Loucy (cell line): ENCODE results near the gene SAMD14.

Experiments used
- H2AFZ ChIP-seq: fragments of 200-600 bp; sonication (generic); 2 replicates; pipeline ENCODE4 v1.6.0; 2016; ENCODE audit warnings: antibody characterized with exemption, mild to moderate bottlenecking, low read length, moderate library complexity
- H3F3A ChIP-seq: fragments of 200-600 bp; 2 replicates; pipeline ENCODE4 v1.6.0; 2016; ENCODE audit warnings: antibody characterized with exemption, low read depth, mild to moderate bottlenecking
- H3K27me3 ChIP-seq: fragments of 200-600 bp; sonication (generic); 2 replicates; pipeline ENCODE4 v1.6.1; 2014; ENCODE audit warnings: low read length, mild to moderate bottlenecking; ENCODE audit not compliant: insufficient read depth, poor library complexity, severe bottlenecking
- H3K36me3 ChIP-seq: fragments of 200-600 bp; sonication (generic); 2 replicates; pipeline ENCODE4 v1.6.1; 2016; ENCODE audit warnings: low read length; ENCODE audit not compliant: insufficient read depth
- H3K4me1 ChIP-seq: fragments of 200-600 bp; sonication (generic); 2 replicates; pipeline ENCODE4 v1.5.1; 2014; ENCODE audit warnings: low read length, mild to moderate bottlenecking; ENCODE audit not compliant: insufficient read depth, poor library complexity, severe bottlenecking
- H3K4me2 ChIP-seq: fragments of 200-600 bp; sonication (generic); 2 replicates; pipeline ENCODE4 v1.6.0; 2014; ENCODE audit warnings: antibody characterized with exemption, low read length, low read depth, mild to moderate bottlenecking; ENCODE audit not compliant: poor library complexity, severe bottlenecking
- H3K4me3 ChIP-seq: fragments of 200-600 bp; sonication (generic); 2 replicates; pipeline ENCODE4 v1.5.1; 2014; ENCODE audit warnings: low read length, mild to moderate bottlenecking, mixed read lengths; ENCODE audit not compliant: poor library complexity, severe bottlenecking
- H3K79me2 ChIP-seq: fragments of 200-600 bp; sonication (generic); 2 replicates; pipeline ENCODE4 v1.6.1; 2014; ENCODE audit warnings: low read length; ENCODE audit not compliant: insufficient read depth
- H3K9ac ChIP-seq: fragments of 200-600 bp; sonication (generic); 2 replicates; pipeline ENCODE4 v1.6.0; 2014; ENCODE audit warnings: mild to moderate bottlenecking, low read depth, low read length, moderate library complexity; ENCODE audit not compliant: poor library complexity, severe bottlenecking
- H3K9me2 ChIP-seq: fragments of 200-600 bp; sonication (generic); replicated peaks from 2 replicates; pipeline ENCODE4 v1.6.1; 2016; ENCODE audit warnings: low read depth, low read length, mixed read lengths
- H3K9me3 ChIP-seq: fragments of 200-600 bp; sonication (generic); 2 replicates; pipeline ENCODE4 v1.6.1; 2014; ENCODE audit warnings: mild to moderate bottlenecking, antibody characterized with exemption, low read length, low read depth; ENCODE audit not compliant: insufficient read depth
- H4K20me1 ChIP-seq: fragments of 200-600 bp; sonication (generic); 2 replicates; pipeline ENCODE4 v1.6.0; 2014; ENCODE audit warnings: antibody characterized with exemption, low read length, mild to moderate bottlenecking; ENCODE audit not compliant: insufficient read depth, poor library complexity, severe bottlenecking
- CTCF ChIP-seq: fragments of 200-600 bp; sonication (generic); conservative IDR thresholded peaks from 2 replicates; pipeline ENCODE4 v1.5.1; 2014; ENCODE audit warnings: mild to moderate bottlenecking, antibody characterized with exemption, low read length
- EZH2phosphoT487 ChIP-seq: fragments of 200-600 bp; IDR thresholded peaks from 2 replicates; pipeline ENCODE4 v1.6.1; 2018; ENCODE audit warnings: antibody characterized with exemption, mild to moderate bottlenecking, moderate library complexity, borderline replicate concordance

The SAMD14 gene

GRCh38 chr17:50151041-50151936 lies 21.3 kb upstream of the SAMD14 start:
- no peaks in the 10 kb centered on the region for H3K9me2 ChIP-seq
- H3K79me2 ChIP-seq: peaks cover 45% of the 10 kb centered on the region
- no peaks in the 10 kb centered on the region for H3F3A ChIP-seq
- peak overlapping the region; percentile 99 for H3K9ac ChIP-seq
- no peaks in the 10 kb centered on the region for H3K36me3 ChIP-seq
- no peaks in the 10 kb centered on the region for H3K9me3 ChIP-seq
- TF ChIP-seq EZH2phosphoT487 (no peak), CTCF (no peak; the same call in 1 of the 2 replicates)
- H3K27me3 ChIP-seq: no peaks in the 10 kb centered on the region
- H2AFZ ChIP-seq: peak overlapping the region; percentile 64; the same call in 1 of the 2 replicates
- peak overlapping the region; percentile 82 for H3K4me3 ChIP-seq
- peak overlapping the region; percentile 92 for H3K4me2 ChIP-seq
- H3K4me1 ChIP-seq: peaks cover 44% of the 10 kb centered on the region
- H4K20me1 ChIP-seq: peaks cover 40% of the 10 kb centered on the region

- H3K79me2 ChIP-seq: peaks cover 53% of the 10 kb centered on the region
- H2AFZ ChIP-seq: peak within 1 kb of the TSS; percentile 64; the same call in 1 of the 2 replicates
- TF ChIP-seq EZH2phosphoT487 (no peak), CTCF (no peak)
- peak within 1 kb of the TSS; percentile 82 for H3K4me3 ChIP-seq
- peaks cover 51% of the 10 kb centered on the region for H3K4me1 ChIP-seq
- H3K27me3 ChIP-seq: no peaks in the 10 kb centered on the region
- no peaks in the 10 kb centered on the region for H3K9me2 ChIP-seq
- peak within 1 kb of the TSS; percentile 99 for H3K9ac ChIP-seq
- no peaks in the 10 kb centered on the region for H3F3A ChIP-seq
- peaks cover 48% of the 10 kb centered on the region for H4K20me1 ChIP-seq
- no peaks in the 10 kb centered on the region for H3K9me3 ChIP-seq
- peak within 1 kb of the TSS; percentile 92 for H3K4me2 ChIP-seq
- H3K36me3 ChIP-seq: no peaks in the 10 kb centered on the region
Measured at GRCh38 chr17:50150354-50151040, 20.5 kb upstream of the SAMD14 start, which contains the start of gene PPP1R9B. PPP1R9B (minus strand) TSS chr17:50150677; CDS start chr17:50150513, 164 bp downstream.

GRCh38 chr17:50149417-50150353 lies 19.7 kb upstream of the SAMD14 start:
- Histone ChIP-seq H3K36me3 (peaks cover 5% of the 10 kb centered on the region; the same call in 1 of the 2 replicates), H3K79me2 (peaks cover 61% of the 10 kb centered on the region), H3K4me2 (peak overlapping the region; percentile 87), H3K9ac (peak overlapping the region; percentile 99), H2AFZ (no peak overlapping the region), H3K9me2 (no peaks in the 10 kb centered on the region), H3K4me1 (peaks cover 43% of the 10 kb centered on the region), H3K27me3 (no peaks in the 10 kb centered on the region), H4K20me1 (peaks cover 56% of the 10 kb centered on the region), H3K9me3 (no peaks in the 10 kb centered on the region), H3F3A (no peaks in the 10 kb centered on the region), H3K4me3 (peak overlapping the region; percentile 82)
- TF ChIP-seq CTCF (no peak), EZH2phosphoT487 (no peak)
